WTC11 (cell line): Measurements from ENCODE around the gene DCBLD2. TPM values are rescaled to one million over a fixed set of nuclear protein-coding genes. Genes with fewer than 3 reads are reported as not detected.

Experiments used
- ATAC-seq: fragments of 200-7000 bp; cut with Tn5 transposase; 2 replicates; pipeline ENCODE4 v1.10.0; 2021; ENCODE audit warnings: mild to moderate bottlenecking, moderate library complexity
- Bru-seq: library from RNA; stranded (reverse); fragments of 400-500 nt; gene quantifications from one replicate; lab custom pipeline; 2021; lab: Mats Ljungman, UMichigan
- CTCF ChIA-PET: fragments of 300-600 bp; sonication (Branson Sonifier 250); formaldehyde crosslinking; loops from one replicate; lab custom pipeline; 2021; ENCODE audit warnings: antibody characterized with exemption; lab: Charles Lee
- POLR2A ChIA-PET: fragments of 350-600 bp; sonication (Branson Sonifier 250); formaldehyde crosslinking; loops from one replicate; lab custom pipeline; 2021; ENCODE audit warnings: antibody characterized with exemption; lab: Charles Lee
- DNase-seq: peaks from one replicate; pipeline ENCODE4 v3.0.0; 2021; ENCODE audit warnings: low spot score
- H3K27ac Mint-ChIP-seq: 2 replicates; pipeline ENCODE4 v1.8.0; 2021; ENCODE audit warnings: mixed read lengths
- H3K27me3 Mint-ChIP-seq: 2 replicates; pipeline ENCODE4 v1.8.0; 2021; ENCODE audit warnings: low read depth, mild to moderate bottlenecking, moderate library complexity, mixed read lengths
- H3K36me3 Mint-ChIP-seq: 2 replicates; pipeline ENCODE4 v1.8.0; 2021; ENCODE audit warnings: mixed read lengths
- H3K4me1 Mint-ChIP-seq: 2 replicates; pipeline ENCODE4 v1.8.0; 2022; ENCODE audit warnings: mixed read lengths
- H3K4me3 Mint-ChIP-seq: 2 replicates; pipeline ENCODE4 v1.8.0; 2021; ENCODE audit warnings: mild to moderate bottlenecking, moderate library complexity, mixed read lengths
- H3K9me3 Mint-ChIP-seq: 2 replicates; pipeline ENCODE4 v1.8.0; 2021; ENCODE audit warnings: mixed read lengths
- CREB1 ChIP-seq: sonication (generic); formaldehyde crosslinking; IDR thresholded peaks from 2 replicates; pipeline ENCODE4 v1.8.0; 2023; ENCODE audit warnings: mild to moderate bottlenecking, missing genetic modification reagents
- FOXJ3 ChIP-seq: sonication (generic); formaldehyde crosslinking; IDR thresholded peaks from 2 replicates; pipeline ENCODE4 v1.9.0; 2021; ENCODE audit warnings: missing genetic modification reagents, mild to moderate bottlenecking, borderline replicate concordance
- FOXK1 ChIP-seq: sonication (generic); formaldehyde crosslinking; IDR thresholded peaks from 2 replicates; pipeline ENCODE4 v1.8.0; 2022; ENCODE audit warnings: mild to moderate bottlenecking, moderate library complexity, missing genetic modification reagents
- GTF2I ChIP-seq: fragments of 250-450 bp; sonication (Bioruptor Pico); conservative IDR thresholded peaks from 2 replicates; pipeline ENCODE4 v1.4.0; 2021; ENCODE audit warnings: mild to moderate bottlenecking
- MXD4 ChIP-seq: fragments of 250-450 bp; sonication (Bioruptor Pico); IDR thresholded peaks from 2 replicates; pipeline ENCODE4 v1.8.0; 2021; ENCODE audit warnings: mild to moderate bottlenecking, moderate library complexity, borderline replicate concordance
- NR1H2 ChIP-seq: sonication (generic); formaldehyde crosslinking; IDR thresholded peaks from 2 replicates; pipeline ENCODE4 v1.9.0; 2021; ENCODE audit warnings: mild to moderate bottlenecking, moderate library complexity, missing genetic modification reagents
- NR3C1 ChIP-seq: sonication (generic); formaldehyde crosslinking; conservative IDR thresholded peaks from 2 replicates; pipeline ENCODE4 v1.8.1; 2023; ENCODE audit warnings: low read depth, mild to moderate bottlenecking, missing genetic modification reagents
- ZNF138 ChIP-seq: sonication (generic); formaldehyde crosslinking; conservative IDR thresholded peaks from 2 replicates; pipeline ENCODE4 v1.8.1; 2022; ENCODE audit warnings: mild to moderate bottlenecking, moderate library complexity, missing genetic modification reagents
- ZNF219 ChIP-seq: sonication (generic); formaldehyde crosslinking; IDR thresholded peaks from 2 replicates; pipeline ENCODE4 v1.8.0; 2023; ENCODE audit warnings: missing genetic modification reagents, mild to moderate bottlenecking, borderline replicate concordance
- ZNF232 ChIP-seq: sonication (generic); formaldehyde crosslinking; IDR thresholded peaks from 2 replicates; pipeline ENCODE4 v1.8.0; 2022; ENCODE audit warnings: mild to moderate bottlenecking, missing genetic modification reagents
- long read RNA-seq, 3 experiments: library from RNA in 1 of 3; library from capped mRNA in 1 of 3; library from polyadenylated mRNA in 1 of 3; unstranded in 2 of 3; stranded (forward) in 1 of 3; transcript quantifications; one replicate each; pipeline ENCODE4 v2.0.0, GENCODE V29; 2021
- total RNA-seq: library from RNA; stranded (reverse); gene quantifications from 3 replicates; pipeline ENCODE4 v1.2.3, GENCODE V29; 2021
- TF ChIP-seq, protein P1 (sequence below): sonication (generic); formaldehyde crosslinking; IDR thresholded peaks from 2 replicates; pipeline ENCODE4 v1.8.1; 2022; ENCODE audit warnings: low read depth, mild to moderate bottlenecking, moderate library complexity, missing genetic modification reagents, borderline replicate concordance
- TF ChIP-seq, protein P2 (sequence below): fragments of 250-450 bp; sonication (Bioruptor Pico); IDR thresholded peaks from 2 replicates; pipeline ENCODE4 v1.8.0; 2021; ENCODE audit warnings: mild to moderate bottlenecking
- TF ChIP-seq, protein P3 (sequence below): sonication (generic); formaldehyde crosslinking; IDR thresholded peaks from 2 replicates; pipeline ENCODE4 v1.8.1; 2022; ENCODE audit warnings: mild to moderate bottlenecking, missing genetic modification reagents, moderate library complexity, borderline replicate concordance
- TF ChIP-seq, protein P4 (sequence below): sonication (generic); formaldehyde crosslinking; IDR thresholded peaks from 2 replicates; pipeline ENCODE4 v1.8.0; 2022; ENCODE audit warnings: mild to moderate bottlenecking, missing genetic modification reagents
- TF ChIP-seq, protein P5 (sequence below): sonication (generic); formaldehyde crosslinking; IDR thresholded peaks from 2 replicates; pipeline ENCODE4 v1.8.0; 2022; ENCODE audit warnings: mild to moderate bottlenecking, missing genetic modification reagents
- TF ChIP-seq, protein P6 (sequence below): fragments of 250-450 bp; sonication (Bioruptor Pico); IDR thresholded peaks from 2 replicates; pipeline ENCODE4 v1.9.0; 2021; ENCODE audit warnings: mild to moderate bottlenecking
- TF ChIP-seq, protein P7 (sequence below): sonication (generic); formaldehyde crosslinking; IDR thresholded peaks from 2 replicates; pipeline ENCODE4 v1.8.1; 2023; ENCODE audit warnings: mild to moderate bottlenecking, missing genetic modification reagents
- TF ChIP-seq, protein P8 (sequence below): fragments of 250-450 bp; sonication (Bioruptor Pico); IDR thresholded peaks from 2 replicates; pipeline ENCODE4 v1.9.0; 2021; ENCODE audit warnings: mild to moderate bottlenecking
- TF ChIP-seq, protein P9 (sequence below): sonication (generic); formaldehyde crosslinking; IDR thresholded peaks from 2 replicates; pipeline ENCODE4 v1.8.0; 2023; ENCODE audit warnings: missing genetic modification reagents

Gene DCBLD2, protein sequence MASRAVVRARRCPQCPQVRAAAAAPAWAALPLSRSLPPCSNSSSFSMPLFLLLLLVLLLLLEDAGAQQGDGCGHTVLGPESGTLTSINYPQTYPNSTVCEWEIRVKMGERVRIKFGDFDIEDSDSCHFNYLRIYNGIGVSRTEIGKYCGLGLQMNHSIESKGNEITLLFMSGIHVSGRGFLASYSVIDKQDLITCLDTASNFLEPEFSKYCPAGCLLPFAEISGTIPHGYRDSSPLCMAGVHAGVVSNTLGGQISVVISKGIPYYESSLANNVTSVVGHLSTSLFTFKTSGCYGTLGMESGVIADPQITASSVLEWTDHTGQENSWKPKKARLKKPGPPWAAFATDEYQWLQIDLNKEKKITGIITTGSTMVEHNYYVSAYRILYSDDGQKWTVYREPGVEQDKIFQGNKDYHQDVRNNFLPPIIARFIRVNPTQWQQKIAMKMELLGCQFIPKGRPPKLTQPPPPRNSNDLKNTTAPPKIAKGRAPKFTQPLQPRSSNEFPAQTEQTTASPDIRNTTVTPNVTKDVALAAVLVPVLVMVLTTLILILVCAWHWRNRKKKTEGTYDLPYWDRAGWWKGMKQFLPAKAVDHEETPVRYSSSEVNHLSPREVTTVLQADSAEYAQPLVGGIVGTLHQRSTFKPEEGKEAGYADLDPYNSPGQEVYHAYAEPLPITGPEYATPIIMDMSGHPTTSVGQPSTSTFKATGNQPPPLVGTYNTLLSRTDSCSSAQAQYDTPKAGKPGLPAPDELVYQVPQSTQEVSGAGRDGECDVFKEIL
- total RNA-seq (44.5 to 47.9 TPM (median 46.5 TPM) in 3 replicates), Bru-seq, nascent RNA (percentile 89 among the genes with signal in this experiment)
- long read RNA-seq, experiment 1, full-length matches to known transcripts: 182 of 336 reads
- long read RNA-seq, experiment 1, partial matches to known transcripts: 33 of 336 reads
- long read RNA-seq, experiment 1, other reads (novel, unspliced or antisense): 121 of 336 reads
- long read RNA-seq, experiment 2, full-length matches to known transcripts: 7 of 52 reads
- long read RNA-seq, experiment 2, partial matches to known transcripts: 4 of 52 reads
- long read RNA-seq, experiment 2, other reads (novel, unspliced or antisense): 41 of 52 reads
- long read RNA-seq, experiment 3, partial matches to known transcripts: 1 of 2 reads
- long read RNA-seq, experiment 3, other reads (novel, unspliced or antisense): 1 of 2 reads

DNA sequence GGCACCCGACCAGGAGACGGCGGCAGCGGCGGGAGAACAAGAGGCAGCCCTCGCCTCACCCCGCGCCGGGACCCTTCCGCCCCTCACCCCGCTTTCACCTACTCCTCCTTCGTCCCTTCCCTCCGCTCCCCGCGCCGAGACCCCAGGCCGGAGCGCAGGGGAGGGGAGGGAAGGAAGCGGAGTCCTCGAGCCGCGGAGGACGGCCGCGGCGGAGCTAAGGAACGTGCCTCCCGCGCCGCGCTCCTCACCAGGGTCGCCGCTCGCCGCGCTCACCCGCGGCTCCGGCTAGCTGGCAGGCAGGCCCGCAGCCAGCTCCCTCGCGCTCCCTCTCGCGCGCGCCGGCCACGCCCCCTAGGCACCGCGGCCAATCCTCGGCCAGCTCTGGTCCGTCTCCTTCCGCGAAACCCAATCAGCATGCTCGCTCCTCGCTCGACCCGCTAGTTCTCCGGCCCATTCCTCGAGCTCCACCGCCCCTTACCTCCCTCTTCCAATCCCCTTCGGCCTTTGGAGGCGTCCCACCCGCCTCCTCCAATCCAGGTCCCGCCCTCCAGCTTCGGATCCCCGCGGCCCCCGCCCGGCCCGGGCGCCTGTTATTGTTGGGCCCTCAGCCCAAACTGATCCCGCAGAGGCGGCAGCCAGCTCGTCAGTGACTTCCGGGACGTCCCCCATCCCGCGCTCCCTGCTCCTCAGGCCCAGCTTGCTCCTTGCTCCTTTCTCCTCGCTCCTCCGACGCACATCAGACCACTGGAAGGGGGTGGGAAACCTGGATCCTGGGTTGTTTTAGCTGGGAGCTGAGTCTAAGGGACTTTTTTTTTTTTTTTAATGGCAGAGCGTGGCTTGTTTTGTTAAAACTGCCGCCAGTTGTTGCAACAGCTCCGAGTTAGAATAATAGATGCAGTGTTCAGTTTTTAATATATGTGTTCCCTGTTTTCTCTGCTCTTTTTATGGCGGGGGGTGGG lies at the start of gene DCBLD2:
Gene DCBLD2 (minus strand): TSS at position 304 of the 959 bp plus-strand sequence. CDS start 369 bp downstream, outside the sequence.
- peak within 1 kb of the TSS; percentile 97 for H3K4me3 Mint-ChIP-seq
- DNase-seq: peak; percentile 98
- TF ChIP-seq FOXJ3 (no peak), CREB1 (CRISPR knock-in tag) (no peak), NR1H2 (no peak), GTF2I (CRISPR knock-in tag) (no peak), MXD4 (CRISPR knock-in tag) (no peak), NR3C1 (CRISPR knock-in tag) (no peak), FOXK1 (CRISPR knock-in tag) (no peak; the same call in 1 of the 2 replicates), ZNF138 (CRISPR knock-in tag) (no peak), ZNF232 (CRISPR knock-in tag) (no peak), ZNF219 (CRISPR knock-in tag) (no peak; the same call in 1 of the 2 replicates)
- TF ChIP-seq, protein P1, sequence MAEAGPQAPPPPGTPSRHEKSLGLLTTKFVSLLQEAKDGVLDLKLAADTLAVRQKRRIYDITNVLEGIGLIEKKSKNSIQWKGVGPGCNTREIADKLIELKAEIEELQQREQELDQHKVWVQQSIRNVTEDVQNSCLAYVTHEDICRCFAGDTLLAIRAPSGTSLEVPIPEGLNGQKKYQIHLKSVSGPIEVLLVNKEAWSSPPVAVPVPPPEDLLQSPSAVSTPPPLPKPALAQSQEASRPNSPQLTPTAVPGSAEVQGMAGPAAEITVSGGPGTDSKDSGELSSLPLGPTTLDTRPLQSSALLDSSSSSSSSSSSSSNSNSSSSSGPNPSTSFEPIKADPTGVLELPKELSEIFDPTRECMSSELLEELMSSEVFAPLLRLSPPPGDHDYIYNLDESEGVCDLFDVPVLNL (CRISPR knock-in tag): no peak
- TF ChIP-seq, protein P2, sequence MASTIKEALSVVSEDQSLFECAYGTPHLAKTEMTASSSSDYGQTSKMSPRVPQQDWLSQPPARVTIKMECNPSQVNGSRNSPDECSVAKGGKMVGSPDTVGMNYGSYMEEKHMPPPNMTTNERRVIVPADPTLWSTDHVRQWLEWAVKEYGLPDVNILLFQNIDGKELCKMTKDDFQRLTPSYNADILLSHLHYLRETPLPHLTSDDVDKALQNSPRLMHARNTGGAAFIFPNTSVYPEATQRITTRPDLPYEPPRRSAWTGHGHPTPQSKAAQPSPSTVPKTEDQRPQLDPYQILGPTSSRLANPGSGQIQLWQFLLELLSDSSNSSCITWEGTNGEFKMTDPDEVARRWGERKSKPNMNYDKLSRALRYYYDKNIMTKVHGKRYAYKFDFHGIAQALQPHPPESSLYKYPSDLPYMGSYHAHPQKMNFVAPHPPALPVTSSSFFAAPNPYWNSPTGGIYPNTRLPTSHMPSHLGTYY (CRISPR knock-in tag): no peak
- TF ChIP-seq, protein P3, sequence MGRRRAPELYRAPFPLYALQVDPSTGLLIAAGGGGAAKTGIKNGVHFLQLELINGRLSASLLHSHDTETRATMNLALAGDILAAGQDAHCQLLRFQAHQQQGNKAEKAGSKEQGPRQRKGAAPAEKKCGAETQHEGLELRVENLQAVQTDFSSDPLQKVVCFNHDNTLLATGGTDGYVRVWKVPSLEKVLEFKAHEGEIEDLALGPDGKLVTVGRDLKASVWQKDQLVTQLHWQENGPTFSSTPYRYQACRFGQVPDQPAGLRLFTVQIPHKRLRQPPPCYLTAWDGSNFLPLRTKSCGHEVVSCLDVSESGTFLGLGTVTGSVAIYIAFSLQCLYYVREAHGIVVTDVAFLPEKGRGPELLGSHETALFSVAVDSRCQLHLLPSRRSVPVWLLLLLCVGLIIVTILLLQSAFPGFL (CRISPR knock-in tag): no peak
- TF ChIP-seq, protein P4, sequence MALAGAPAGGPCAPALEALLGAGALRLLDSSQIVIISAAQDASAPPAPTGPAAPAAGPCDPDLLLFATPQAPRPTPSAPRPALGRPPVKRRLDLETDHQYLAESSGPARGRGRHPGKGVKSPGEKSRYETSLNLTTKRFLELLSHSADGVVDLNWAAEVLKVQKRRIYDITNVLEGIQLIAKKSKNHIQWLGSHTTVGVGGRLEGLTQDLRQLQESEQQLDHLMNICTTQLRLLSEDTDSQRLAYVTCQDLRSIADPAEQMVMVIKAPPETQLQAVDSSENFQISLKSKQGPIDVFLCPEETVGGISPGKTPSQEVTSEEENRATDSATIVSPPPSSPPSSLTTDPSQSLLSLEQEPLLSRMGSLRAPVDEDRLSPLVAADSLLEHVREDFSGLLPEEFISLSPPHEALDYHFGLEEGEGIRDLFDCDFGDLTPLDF (CRISPR knock-in tag): 0 out of 2 replicates have a peak, but pooled peaks have one; percentile 44
- TF ChIP-seq, protein P5, sequence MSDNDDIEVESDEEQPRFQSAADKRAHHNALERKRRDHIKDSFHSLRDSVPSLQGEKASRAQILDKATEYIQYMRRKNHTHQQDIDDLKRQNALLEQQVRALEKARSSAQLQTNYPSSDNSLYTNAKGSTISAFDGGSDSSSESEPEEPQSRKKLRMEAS (CRISPR knock-in tag): peak; percentile 78; the same call in 1 of the 2 replicates
- TF ChIP-seq, protein P6, sequence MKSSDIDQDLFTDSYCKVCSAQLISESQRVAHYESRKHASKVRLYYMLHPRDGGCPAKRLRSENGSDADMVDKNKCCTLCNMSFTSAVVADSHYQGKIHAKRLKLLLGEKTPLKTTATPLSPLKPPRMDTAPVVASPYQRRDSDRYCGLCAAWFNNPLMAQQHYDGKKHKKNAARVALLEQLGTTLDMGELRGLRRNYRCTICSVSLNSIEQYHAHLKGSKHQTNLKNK: no peak
- TF ChIP-seq, protein P7, sequence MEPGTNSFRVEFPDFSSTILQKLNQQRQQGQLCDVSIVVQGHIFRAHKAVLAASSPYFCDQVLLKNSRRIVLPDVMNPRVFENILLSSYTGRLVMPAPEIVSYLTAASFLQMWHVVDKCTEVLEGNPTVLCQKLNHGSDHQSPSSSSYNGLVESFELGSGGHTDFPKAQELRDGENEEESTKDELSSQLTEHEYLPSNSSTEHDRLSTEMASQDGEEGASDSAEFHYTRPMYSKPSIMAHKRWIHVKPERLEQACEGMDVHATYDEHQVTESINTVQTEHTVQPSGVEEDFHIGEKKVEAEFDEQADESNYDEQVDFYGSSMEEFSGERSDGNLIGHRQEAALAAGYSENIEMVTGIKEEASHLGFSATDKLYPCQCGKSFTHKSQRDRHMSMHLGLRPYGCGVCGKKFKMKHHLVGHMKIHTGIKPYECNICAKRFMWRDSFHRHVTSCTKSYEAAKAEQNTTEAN (CRISPR knock-in tag): no peak
- TF ChIP-seq, protein P8, sequence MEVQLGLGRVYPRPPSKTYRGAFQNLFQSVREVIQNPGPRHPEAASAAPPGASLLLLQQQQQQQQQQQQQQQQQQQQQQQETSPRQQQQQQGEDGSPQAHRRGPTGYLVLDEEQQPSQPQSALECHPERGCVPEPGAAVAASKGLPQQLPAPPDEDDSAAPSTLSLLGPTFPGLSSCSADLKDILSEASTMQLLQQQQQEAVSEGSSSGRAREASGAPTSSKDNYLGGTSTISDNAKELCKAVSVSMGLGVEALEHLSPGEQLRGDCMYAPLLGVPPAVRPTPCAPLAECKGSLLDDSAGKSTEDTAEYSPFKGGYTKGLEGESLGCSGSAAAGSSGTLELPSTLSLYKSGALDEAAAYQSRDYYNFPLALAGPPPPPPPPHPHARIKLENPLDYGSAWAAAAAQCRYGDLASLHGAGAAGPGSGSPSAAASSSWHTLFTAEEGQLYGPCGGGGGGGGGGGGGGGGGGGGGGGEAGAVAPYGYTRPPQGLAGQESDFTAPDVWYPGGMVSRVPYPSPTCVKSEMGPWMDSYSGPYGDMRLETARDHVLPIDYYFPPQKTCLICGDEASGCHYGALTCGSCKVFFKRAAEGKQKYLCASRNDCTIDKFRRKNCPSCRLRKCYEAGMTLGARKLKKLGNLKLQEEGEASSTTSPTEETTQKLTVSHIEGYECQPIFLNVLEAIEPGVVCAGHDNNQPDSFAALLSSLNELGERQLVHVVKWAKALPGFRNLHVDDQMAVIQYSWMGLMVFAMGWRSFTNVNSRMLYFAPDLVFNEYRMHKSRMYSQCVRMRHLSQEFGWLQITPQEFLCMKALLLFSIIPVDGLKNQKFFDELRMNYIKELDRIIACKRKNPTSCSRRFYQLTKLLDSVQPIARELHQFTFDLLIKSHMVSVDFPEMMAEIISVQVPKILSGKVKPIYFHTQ (CRISPR knock-in tag): no peak
- TF ChIP-seq, protein P9, sequence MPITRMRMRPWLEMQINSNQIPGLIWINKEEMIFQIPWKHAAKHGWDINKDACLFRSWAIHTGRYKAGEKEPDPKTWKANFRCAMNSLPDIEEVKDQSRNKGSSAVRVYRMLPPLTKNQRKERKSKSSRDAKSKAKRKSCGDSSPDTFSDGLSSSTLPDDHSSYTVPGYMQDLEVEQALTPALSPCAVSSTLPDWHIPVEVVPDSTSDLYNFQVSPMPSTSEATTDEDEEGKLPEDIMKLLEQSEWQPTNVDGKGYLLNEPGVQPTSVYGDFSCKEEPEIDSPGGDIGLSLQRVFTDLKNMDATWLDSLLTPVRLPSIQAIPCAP: no peak

More for the DNA sequence above, at the start of gene DCBLD2:
- Mint-ChIP-seq H3K9me3 (no peaks in the 10 kb centered on the region), H3K27me3 (no peaks in the 10 kb centered on the region), H3K36me3 (no peaks in the 10 kb centered on the region), H3K27ac (peak within 1 kb of the TSS; percentile 96), H3K4me1 (peaks cover 35% of the 10 kb centered on the region)
- CTCF ChIA-PET: interaction anchor here (0.5 to 2.0 kb wide), 12 partner anchors 10 to 651 kb away, joined by 3 to 10 read pairs (median 3); no protein-coding TSS in a partner anchor
- POLR2A ChIA-PET: interaction anchor here (0.5 to 1.8 kb wide), 15 partner anchors 9 to 1080 kb away, joined by 3 to 9 read pairs (median 4); partner anchors contain the start of gene CLDND1
- peak; percentile 96 for ATAC-seq
